NB4 (cell line): ENCODE data around the gene BDNF.

Experiments
- CTCF ChIP-seq: IDR thresholded peaks from one replicate; pipeline ENCODE4 v1.5.1; 2012; ENCODE audit warnings: low read depth, low read length
- MYC ChIP-seq: IDR thresholded peaks from 2 replicates; pipeline ENCODE4 v1.6.1; 2011; ENCODE audit warnings: low read depth, low read length
- POLR2A ChIP-seq: IDR thresholded peaks from 2 replicates; pipeline ENCODE4 v1.6.1; 2011; ENCODE audit warnings: mild to moderate bottlenecking; ENCODE audit not compliant: insufficient read length; ENCODE audit errors: extremely low read depth

GRCh38 chr11:27705873-27706820, 5.9 kb upstream of the BDNF start:
- TF ChIP-seq CTCF: peak; percentile 81
- TF ChIP-seq POLR2A: no peak
- no peak for TF ChIP-seq MYC
